ENCODE data around the gene EZR. TPM values are rescaled to one million over a fixed set of nuclear protein-coding genes. Genes with fewer than 3 reads are reported as not detected.

Gene EZR
- total RNA-seq, 1 experiment from 2014 or later = 375 TPM

GRCh38 chr6:158751921-158752320 lies 67.2 kb downstream of the EZR start:
- no peak overlapping the region for H2AK5ac ChIP-seq (ENCODE audit: insufficient read length, low read length)
- H3K9ac ChIP-seq (ENCODE audit: extremely low read depth, insufficient read length, low read length) = no peak overlapping the region
- peaks cover 10 to 12% of the 10 kb centered on the region in 2 experiments for H3K4me1 Mint-ChIP-seq
- H3K27me3 Mint-ChIP-seq (ENCODE audit: low read depth) = peaks cover 4% of the 10 kb centered on the region; the same call in 1 of the 2 replicates
- no peaks in the 10 kb centered on the region for H3K9me3 Mint-ChIP-seq
- no peaks in the 10 kb centered on the region for H3K23me2 ChIP-seq (ENCODE audit: insufficient read length, low read depth, low read length, poor library complexity, severe bottlenecking)
- no peak overlapping the region for H3K4me3 Mint-ChIP-seq
- no peaks in the 10 kb centered on the region for H4K20me1 ChIP-seq (ENCODE audit: control insufficient read depth, insufficient read depth, insufficient read length)
- no peaks in the 10 kb centered on the region for H3K36me3 Mint-ChIP-seq (ENCODE audit: insufficient read depth in 1 of 3, low read depth in 3 of 3)
- H3K4me1 ChIP-seq (ENCODE audit: insufficient read depth, low read length) = no peaks in the 10 kb centered on the region
- no peak overlapping the region for H4K8ac ChIP-seq (replicated peaks; ENCODE audit: insufficient read length, low read depth, low read length)
- no peak overlapping the region for H2AFZ ChIP-seq (ENCODE audit: low read length)
- no peak for DNase-seq
- no CpG with 5 or more reads among the region's 9 CpGs for WGBS (ENCODE audit: extremely low coverage, insufficient read length, low lambda C conversion rate)
- H3K27ac ChIP-seq (ENCODE audit: insufficient read length, low read depth, low read length) = no peak overlapping the region
- no peak overlapping the region for H2BK120ac ChIP-seq (ENCODE audit: low read depth, low read length, poor library complexity, severe bottlenecking)
- no peak overlapping the region for H4K5ac ChIP-seq (ENCODE audit: insufficient read length, low read depth, low read length)
- TF ChIP-seq, protein P1, sequence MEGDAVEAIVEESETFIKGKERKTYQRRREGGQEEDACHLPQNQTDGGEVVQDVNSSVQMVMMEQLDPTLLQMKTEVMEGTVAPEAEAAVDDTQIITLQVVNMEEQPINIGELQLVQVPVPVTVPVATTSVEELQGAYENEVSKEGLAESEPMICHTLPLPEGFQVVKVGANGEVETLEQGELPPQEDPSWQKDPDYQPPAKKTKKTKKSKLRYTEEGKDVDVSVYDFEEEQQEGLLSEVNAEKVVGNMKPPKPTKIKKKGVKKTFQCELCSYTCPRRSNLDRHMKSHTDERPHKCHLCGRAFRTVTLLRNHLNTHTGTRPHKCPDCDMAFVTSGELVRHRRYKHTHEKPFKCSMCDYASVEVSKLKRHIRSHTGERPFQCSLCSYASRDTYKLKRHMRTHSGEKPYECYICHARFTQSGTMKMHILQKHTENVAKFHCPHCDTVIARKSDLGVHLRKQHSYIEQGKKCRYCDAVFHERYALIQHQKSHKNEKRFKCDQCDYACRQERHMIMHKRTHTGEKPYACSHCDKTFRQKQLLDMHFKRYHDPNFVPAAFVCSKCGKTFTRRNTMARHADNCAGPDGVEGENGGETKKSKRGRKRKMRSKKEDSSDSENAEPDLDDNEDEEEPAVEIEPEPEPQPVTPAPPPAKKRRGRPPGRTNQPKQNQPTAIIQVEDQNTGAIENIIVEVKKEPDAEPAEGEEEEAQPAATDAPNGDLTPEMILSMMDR (conservative IDR thresholded peaks at IDR 0.05) = no peak
- no peak overlapping the region for H3K4me2 ChIP-seq (ENCODE audit: insufficient read depth, insufficient read length, low read length)
- no peak overlapping the region for H3K23ac ChIP-seq (ENCODE audit: insufficient read length, low read depth, low read length)
- no peak overlapping the region for H3T11ph ChIP-seq (ENCODE audit: low read length)
- H3K4ac ChIP-seq (ENCODE audit: low read depth, low read length) = no peak overlapping the region
- no peaks in the 10 kb centered on the region for H3K9me3 ChIP-seq (ENCODE audit: control insufficient read depth, low read depth, low read length)
- no peaks in the 10 kb centered on the region for H3K79me1 ChIP-seq (ENCODE audit: insufficient read depth, low read depth, low read length, poor library complexity, severe bottlenecking)
- H2BK20ac ChIP-seq (ENCODE audit: low read depth, low read length, poor library complexity, severe bottlenecking) = no peak overlapping the region
- no peak overlapping the region for H2BK5ac ChIP-seq (ENCODE audit: insufficient read length, low read length)
- H3K79me2 ChIP-seq (ENCODE audit: insufficient read depth, low read length) = no peaks in the 10 kb centered on the region
- H3K56ac ChIP-seq (ENCODE audit: insufficient read length, low read depth, low read length) = no peak overlapping the region
- H3K18ac ChIP-seq (ENCODE audit: insufficient read length, low read depth, low read length) = no peak overlapping the region
- no peak overlapping the region for H2BK15ac ChIP-seq (ENCODE audit: low read depth, low read length)
- H2BK12ac ChIP-seq (ENCODE audit: insufficient read length, low read depth, low read length) = no peak overlapping the region
- no peak overlapping the region; a peak in 2 of 7 replicates for H3K27ac Mint-ChIP-seq
- no peak overlapping the region for H3K14ac ChIP-seq (ENCODE audit: insufficient read depth, low read length)
- no peaks in the 10 kb centered on the region; the same call in 1 of the 2 replicates for H3K27me3 ChIP-seq (ENCODE audit: insufficient read depth, low read length)
- H4K91ac ChIP-seq (ENCODE audit: insufficient read length, low read depth, low read length) = no peak overlapping the region
